ENCODE data around the gene SH3BGR.
"Not testable (repeated sequence)": the region's sequence is repeated elsewhere in the genome, so short reads cannot be mapped to it uniquely, and the experiment has no call there.

Gene SH3BGR

GRCh38 chr21:39518055-39518846 lies 66.5 kb downstream of the SH3BGR start:
- peak; percentile 64 to 75 (median 69) for DNase-seq

- no peak for DNase-seq
Observed at GRCh38 chr21:39518847-39519210, 67.1 kb downstream of the SH3BGR start.

GRCh38 chr21:39519835-39520234 lies 68.1 kb downstream of the SH3BGR start:
- no peak for DNase-seq

GRCh38 chr21:39523399-39523798 lies 71.6 kb downstream of the SH3BGR start:
- DNase-seq = no peak

- DNase-seq = no peak
Observed at GRCh38 chr21:39523915-39524314, 72.1 kb downstream of the SH3BGR start.

GRCh38 chr21:39525129-39525528 lies 73.4 kb downstream of the SH3BGR start:
- DNase-seq = no peak

- peak in 1 of 3 donors; percentile 9 for DNase-seq
Observed at GRCh38 chr21:39525601-39526000, 73.8 kb downstream of the SH3BGR start.

- DNase-seq = no peak
Observed at GRCh38 chr21:39527067-39527595, 75.4 kb downstream of the SH3BGR start.

GRCh38 chr21:39527664-39528381 lies 76.1 kb downstream of the SH3BGR start:
- DNase-seq = peak; percentile 36 to 50 (median 40)

- DNase-seq = no peak
Observed at GRCh38 chr21:39529026-39529425, 77.3 kb downstream of the SH3BGR start.

GRCh38 chr21:39531064-39531463 lies 79.3 kb downstream of the SH3BGR start:
- DNase-seq = no peak

- no peak for DNase-seq
Observed at GRCh38 chr21:39531840-39532239, 80.1 kb downstream of the SH3BGR start.

- no peak for DNase-seq
Observed at GRCh38 chr21:39533545-39534380, 82.0 kb downstream of the SH3BGR start.

GRCh38 chr21:39535646-39536437 lies 84.1 kb downstream of the SH3BGR start:
- DNase-seq = no peak

GRCh38 chr21:39536835-39537234 lies 85.1 kb downstream of the SH3BGR start:
- no peak for DNase-seq

- no peak for DNase-seq
Observed at GRCh38 chr21:39537571-39537970, 85.8 kb downstream of the SH3BGR start.

- DNase-seq = no peak
Observed at GRCh38 chr21:39538453-39539042, 86.8 kb downstream of the SH3BGR start.

GRCh38 chr21:39540367-39540766 lies 88.6 kb downstream of the SH3BGR start:
- DNase-seq = not testable (repeated sequence)

GRCh38 chr21:39542736-39543135 lies 91.0 kb downstream of the SH3BGR start:
- no peak for DNase-seq

GRCh38 chr21:39546522-39546921 lies 94.8 kb downstream of the SH3BGR start:
- no peak for DNase-seq

GRCh38 chr21:39552856-39553255 lies 101.1 kb downstream of the SH3BGR start:
- no peak for DNase-seq

GRCh38 chr21:39553331-39553730 lies 101.6 kb downstream of the SH3BGR start:
- no peak for DNase-seq
